NCI-H2171 treated with DMSO at 0.1 percent for 48 hours (cell line): ENCODE measurements around the gene UTP20.

ENCODE experiments used
- DNase-seq: peaks from one replicate; lab custom pipeline; 2025; lab: John Stamatoyannopoulos, UW

UTP20 gene

GRCh38 chr12:101280006-101280505, at the start of gene UTP20:
Gene UTP20 (plus strand): TSS chr12:101280105. CDS start chr12:101280283, 178 bp downstream.
- DNase-seq = peak; percentile 94

- DNase-seq = no peak
Measured at GRCh38 chr12:101230547-101230946, 49.4 kb upstream of the UTP20 start.

- no peak for DNase-seq
Measured at GRCh38 chr12:101231636-101232035, 48.3 kb upstream of the UTP20 start.

GRCh38 chr12:101235686-101236085, 44.2 kb upstream of the UTP20 start:
- peak; percentile 43 for DNase-seq

- DNase-seq = peak; percentile 98
Measured at GRCh38 chr12:101238306-101238705, 41.6 kb upstream of the UTP20 start.

- DNase-seq = peak; percentile 92
Measured at GRCh38 chr12:101238800-101239329, 41.0 kb upstream of the UTP20 start.

DNA sequence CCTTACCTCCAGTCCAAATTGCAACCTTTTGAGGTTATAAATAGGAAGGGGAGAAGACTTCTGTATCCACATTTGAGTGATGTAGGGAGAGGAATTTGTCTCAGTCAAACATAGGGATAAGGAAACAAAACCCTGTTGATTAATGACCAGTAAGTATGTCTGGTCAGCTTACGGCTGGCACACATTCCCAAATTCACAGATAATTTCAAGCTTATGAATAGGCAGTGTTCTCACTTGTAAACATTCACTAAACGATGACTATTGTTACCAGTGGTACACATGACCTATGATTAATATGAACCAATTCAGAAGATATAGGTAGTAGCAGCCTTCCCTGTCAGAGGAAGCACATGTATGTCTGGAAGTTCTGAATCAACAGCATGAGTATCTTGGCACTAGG, 36.8 kb upstream of the UTP20 start:
- no peak for DNase-seq

GRCh38 chr12:101243616-101244015, 36.3 kb upstream of the UTP20 start:
- no peak for DNase-seq

DNA sequence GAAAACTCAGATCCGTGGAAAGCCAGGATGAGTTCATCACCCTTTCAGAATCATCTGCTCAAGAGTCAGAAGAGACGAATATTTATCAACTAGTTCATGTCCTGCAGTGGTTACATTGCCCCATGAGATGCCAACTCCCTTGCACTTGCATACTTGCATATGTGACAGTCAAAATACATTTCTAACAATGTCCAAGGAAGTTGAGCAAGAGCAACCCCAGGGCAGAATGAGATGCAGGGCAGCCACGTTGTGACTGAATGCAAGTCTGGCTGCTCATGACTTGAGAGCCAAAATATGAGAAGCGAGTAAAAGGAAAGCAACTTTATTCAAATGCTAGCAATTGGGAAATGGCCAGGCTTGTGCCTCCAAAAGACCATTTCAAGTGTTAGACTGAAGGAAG, 23.6 kb upstream of the UTP20 start:
- DNase-seq = no peak

DNA sequence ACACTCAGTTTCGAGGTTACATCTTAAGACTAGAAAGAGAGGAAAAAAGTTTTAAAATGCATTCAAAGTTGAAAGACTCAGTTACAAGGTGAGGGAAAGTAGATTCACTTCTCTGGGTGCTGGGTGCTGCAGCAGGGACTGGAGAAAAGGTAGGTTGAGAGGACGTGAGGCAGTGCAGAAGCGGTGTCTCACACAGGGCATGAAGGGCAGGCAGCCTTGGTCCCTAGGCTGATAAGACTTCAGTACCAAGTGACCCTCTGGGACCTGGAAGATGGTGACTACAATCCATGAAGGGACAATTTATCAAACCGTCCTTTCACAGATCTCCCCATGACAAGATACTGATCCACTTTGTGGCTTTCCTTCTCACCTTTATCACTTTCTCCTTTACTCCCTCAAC, 22.5 kb upstream of the UTP20 start:
- DNase-seq = no peak

DNA sequence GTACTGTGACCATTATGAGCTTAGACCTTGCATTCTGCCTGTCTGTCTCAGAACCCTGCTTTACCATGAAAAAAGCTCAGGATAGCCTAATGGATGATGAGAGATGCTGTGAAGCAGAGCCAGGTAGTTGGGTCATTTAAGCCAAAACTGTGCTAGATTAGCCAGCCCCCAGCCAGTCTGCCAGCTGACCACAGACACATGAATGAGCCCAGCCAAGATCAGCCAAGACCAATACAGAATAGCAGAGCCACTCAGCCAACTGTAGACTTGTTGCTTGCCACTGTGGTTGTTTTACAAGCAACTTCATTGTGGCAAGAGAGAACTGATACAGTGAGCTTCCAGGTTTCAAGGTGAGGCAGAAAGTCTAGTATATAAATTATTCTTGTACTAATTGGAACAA, 12.8 kb upstream of the UTP20 start:
- no peak for DNase-seq

GRCh38 chr12:101276433-101276832, 3.5 kb upstream of the UTP20 start:
- DNase-seq = no peak

GRCh38 chr12:101277443-101277842, 2.5 kb upstream of the UTP20 start:
- DNase-seq = no peak

GRCh38 chr12:101287357-101287756, 7.5 kb downstream of the UTP20 start:
- DNase-seq = no peak

DNA sequence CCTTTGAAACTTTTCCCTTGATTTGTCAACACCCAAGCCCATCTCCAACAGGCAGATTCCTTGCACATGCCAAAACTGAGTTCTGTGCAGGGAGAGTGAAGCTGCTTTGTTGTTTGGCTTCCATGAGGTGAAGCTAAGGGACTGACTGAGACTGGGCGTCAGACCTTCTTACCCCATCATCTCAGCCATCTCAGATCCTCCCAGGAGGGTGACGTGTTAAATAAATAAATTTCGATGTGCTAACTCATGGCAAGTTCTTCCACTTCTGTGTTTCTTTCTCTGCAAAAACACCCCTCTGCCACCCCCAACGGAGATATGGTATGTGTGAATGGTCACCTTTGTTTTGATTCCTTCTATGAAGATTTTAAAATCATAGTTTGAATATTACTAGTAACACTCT, 17.8 kb downstream of the UTP20 start:
- DNase-seq = no peak

- DNase-seq = no peak
Measured at GRCh38 chr12:101298426-101298825, 18.5 kb downstream of the UTP20 start.

DNA sequence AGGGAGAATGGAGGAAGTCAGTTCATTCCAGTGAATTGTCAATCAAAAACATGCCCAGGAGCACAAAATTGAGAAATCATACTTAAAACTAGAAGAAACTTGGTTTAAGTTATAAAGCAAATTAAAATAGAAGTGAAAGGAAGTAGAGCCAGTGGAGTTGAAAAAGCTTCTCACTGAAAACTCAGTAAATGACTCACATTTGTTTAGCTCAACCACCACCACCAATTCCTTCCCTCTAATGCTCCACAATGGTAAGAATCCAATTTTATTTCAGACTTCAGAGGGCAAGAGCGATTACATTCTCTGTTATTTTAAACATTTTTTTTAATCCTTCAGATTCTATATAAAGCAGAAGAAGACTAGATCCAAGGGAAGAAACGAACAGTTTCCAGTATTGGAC, 19.4 kb downstream of the UTP20 start:
- no peak for DNase-seq

DNA sequence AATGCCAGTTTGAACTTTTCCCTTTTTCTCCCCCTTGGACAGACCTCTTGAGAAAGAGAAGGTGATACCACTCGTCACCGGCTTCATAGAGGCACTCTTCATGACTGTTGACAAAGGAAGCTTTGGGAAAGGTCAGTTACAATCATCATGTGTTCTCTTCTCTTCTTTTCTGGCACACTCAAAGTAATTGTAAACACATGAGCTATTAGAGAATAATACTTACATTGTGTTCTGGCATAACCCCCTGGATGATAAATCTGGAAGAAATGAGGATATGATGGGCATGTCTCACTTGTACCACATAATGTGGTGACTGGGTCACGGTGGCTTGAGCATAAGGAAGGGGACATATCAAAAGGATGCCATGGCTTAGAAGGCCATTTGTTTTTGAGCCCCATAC, 20.0 kb downstream of the UTP20 start:
- no peak for DNase-seq

GRCh38 chr12:101302741-101303140, 22.8 kb downstream of the UTP20 start:
- no peak for DNase-seq

DNA sequence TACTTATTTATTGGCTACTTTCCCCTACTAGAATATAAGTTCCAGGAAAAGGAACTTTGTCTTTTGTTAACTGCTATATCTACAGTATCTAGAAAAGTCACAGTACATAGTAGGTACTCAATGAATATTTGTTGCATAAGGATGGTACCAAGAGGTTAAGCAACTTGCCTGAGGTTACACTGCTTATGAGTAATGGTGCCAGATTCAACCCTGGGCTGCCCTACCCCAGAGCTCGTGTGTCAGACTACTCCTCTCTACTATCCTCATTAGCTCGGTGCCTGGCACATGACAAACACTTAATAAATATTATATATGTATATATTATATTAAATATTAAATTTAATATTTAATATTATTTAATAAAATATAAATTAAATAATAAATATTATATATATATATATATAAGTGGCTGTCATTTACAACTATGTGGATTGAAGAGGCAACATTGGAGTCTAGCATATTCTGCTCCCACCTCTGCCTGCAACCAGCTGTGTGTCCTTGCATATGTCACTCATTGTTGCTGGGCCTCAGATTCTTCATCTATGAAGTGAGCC, 25.4 kb downstream of the UTP20 start:
- no peak for DNase-seq

DNA sequence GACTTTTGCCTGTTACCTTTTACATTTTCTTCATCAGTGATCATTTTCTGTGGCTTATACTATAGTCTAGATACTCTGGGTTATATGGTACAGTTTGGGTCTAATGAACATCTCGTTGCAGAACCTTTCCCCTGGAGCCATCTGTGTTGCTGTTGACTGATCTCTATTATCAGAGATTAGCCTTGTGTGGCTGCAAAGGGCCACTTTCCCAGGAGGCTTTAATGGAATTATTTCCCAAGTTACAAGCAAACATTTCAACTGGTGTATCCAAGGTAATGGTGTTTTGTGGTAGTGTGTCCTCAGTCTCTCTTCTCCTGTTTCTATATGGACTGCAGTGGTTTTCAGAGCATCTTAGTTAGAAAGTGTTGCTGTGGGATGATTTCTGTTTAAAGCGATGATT, 25.9 kb downstream of the UTP20 start:
- no peak for DNase-seq

DNA sequence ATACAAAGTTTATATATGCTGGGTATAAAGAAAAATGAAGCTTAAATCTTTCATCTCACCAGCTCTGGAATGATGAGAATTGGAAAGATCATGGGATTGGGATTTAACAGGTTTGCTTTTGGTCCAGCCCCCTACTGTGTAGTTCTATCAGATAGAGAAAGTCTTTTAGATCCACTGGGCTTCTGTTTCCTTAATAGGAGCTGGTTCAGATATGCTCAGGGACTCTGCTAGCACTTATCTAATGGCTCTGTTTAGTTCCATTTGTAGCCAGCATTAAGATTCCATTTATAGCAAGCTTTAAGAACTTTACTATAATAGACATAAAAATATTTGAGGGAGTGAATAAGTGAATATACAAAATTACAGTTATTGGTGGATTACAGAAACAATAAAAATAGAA, 42.6 kb downstream of the UTP20 start:
- no peak for DNase-seq

DNA sequence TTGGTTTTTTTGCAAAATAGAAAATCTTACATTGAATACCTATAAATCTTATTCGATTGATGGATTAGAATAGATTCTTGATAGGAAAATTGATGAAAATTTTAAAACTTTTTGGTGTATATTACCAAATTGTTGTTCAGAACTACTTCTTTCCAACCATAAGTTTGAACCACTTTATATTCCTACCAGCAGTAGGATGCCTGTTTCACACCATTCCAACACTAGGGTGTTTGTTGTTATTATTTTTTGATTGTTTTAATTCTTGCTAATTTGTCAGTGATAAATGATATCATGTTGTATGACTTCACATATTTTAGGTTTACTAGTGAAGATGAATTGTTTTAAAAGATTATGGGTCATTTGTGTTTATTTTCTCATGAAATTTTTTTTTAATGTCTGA, 43.4 kb downstream of the UTP20 start:
- no peak for DNase-seq

- DNase-seq = no peak
Measured at GRCh38 chr12:101325590-101325989, 45.7 kb downstream of the UTP20 start.
